Measurements from ENCODE around the gene SYT3. TPM values are rescaled to one million over a fixed set of nuclear protein-coding genes. Genes with fewer than 3 reads are reported as not detected.

SYT3 gene, protein sequence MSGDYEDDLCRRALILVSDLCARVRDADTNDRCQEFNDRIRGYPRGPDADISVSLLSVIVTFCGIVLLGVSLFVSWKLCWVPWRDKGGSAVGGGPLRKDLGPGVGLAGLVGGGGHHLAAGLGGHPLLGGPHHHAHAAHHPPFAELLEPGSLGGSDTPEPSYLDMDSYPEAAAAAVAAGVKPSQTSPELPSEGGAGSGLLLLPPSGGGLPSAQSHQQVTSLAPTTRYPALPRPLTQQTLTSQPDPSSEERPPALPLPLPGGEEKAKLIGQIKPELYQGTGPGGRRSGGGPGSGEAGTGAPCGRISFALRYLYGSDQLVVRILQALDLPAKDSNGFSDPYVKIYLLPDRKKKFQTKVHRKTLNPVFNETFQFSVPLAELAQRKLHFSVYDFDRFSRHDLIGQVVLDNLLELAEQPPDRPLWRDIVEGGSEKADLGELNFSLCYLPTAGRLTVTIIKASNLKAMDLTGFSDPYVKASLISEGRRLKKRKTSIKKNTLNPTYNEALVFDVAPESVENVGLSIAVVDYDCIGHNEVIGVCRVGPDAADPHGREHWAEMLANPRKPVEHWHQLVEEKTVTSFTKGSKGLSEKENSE
- not detected in 2 replicates for total RNA-seq (2022)
- Bru-seq, nascent RNA, result not detected
- BruChase-seq, experiment 1, labeled RNA remaining after a 6-hour chase, result not detected
- BruChase-seq, experiment 2, labeled RNA remaining after a 2-hour chase, result not detected
- long read RNA-seq, result 0 reads

DNA sequence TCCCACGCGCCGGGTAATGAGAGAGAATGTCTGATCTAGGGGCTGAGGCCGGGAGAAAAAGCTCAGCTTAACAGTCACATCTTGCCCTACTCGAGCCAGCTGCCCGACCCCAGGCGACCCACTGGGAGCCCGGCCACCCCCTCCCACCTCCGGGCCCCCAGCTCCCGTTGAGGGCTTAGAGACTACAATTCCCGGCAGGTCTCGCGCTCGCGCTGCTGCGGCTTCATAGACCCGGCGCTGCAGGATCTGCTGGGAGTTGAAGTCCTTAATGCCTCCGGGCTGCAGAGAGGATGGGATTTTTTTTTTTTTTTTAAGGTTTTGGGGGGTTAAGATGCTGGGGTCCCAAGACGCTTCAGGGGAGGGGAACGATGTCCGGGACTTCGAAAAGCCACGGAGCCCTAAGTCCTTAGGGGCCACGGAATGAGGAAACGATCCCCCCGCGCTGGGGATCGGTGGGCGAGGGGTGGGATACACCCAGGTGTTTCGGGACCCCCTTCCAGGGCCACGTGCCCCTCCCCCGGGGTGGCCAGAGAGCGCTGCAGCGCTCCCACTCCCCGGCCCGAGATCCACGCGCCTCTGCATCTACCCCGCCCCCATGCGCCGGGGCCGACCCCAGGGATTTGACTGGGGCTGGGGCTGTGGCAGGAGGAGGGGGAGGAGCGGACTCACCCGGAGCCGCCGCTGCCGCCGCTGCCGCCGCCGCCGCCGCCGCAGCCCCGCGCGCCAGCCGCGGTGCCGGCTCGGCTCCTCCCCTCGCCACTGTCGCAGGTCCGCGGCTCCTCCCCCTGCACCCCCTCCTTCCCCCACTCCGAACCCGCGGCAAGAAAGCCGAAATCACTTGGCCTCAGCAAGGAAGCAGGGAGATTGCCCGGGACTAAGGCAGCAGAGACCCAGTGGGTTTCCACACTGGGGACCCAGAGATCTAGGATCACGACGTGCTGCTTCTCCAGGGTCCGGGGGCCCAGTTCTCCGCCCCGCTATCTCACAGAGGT lies at the start of gene SYT3:
Gene SYT3 (minus strand): TSS at position 761 of the 992 bp plus-strand sequence. CDS start 2,470 bp downstream, outside the sequence.
- Mint-ChIP-seq H3K4me1 (ENCODE audit: low read depth, unreplicated experiment) (no peaks in the 10 kb centered on the region), H3K27ac (ENCODE audit: unreplicated experiment) (no peak within 1 kb of the TSS), H3K4me3 (ENCODE audit: low read depth, unreplicated experiment) (no peak within 1 kb of the TSS), H3K27me3 (ENCODE audit: unreplicated experiment) (peaks cover 34% of the 10 kb centered on the region), H3K36me3 (ENCODE audit: insufficient read depth, unreplicated experiment) (no peaks in the 10 kb centered on the region), H3K9me3 (ENCODE audit: low read depth, unreplicated experiment) (no peaks in the 10 kb centered on the region)
- TF ChIP-seq, protein P1, sequence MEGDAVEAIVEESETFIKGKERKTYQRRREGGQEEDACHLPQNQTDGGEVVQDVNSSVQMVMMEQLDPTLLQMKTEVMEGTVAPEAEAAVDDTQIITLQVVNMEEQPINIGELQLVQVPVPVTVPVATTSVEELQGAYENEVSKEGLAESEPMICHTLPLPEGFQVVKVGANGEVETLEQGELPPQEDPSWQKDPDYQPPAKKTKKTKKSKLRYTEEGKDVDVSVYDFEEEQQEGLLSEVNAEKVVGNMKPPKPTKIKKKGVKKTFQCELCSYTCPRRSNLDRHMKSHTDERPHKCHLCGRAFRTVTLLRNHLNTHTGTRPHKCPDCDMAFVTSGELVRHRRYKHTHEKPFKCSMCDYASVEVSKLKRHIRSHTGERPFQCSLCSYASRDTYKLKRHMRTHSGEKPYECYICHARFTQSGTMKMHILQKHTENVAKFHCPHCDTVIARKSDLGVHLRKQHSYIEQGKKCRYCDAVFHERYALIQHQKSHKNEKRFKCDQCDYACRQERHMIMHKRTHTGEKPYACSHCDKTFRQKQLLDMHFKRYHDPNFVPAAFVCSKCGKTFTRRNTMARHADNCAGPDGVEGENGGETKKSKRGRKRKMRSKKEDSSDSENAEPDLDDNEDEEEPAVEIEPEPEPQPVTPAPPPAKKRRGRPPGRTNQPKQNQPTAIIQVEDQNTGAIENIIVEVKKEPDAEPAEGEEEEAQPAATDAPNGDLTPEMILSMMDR (IDR thresholded peaks at IDR 0.05; ENCODE audit: unreplicated experiment), result no peak
- intact Hi-C loops (cut with micrococcal nuclease; ENCODE audit: unreplicated experiment), result no loop called here
- CTCF ChIA-PET, result interaction anchor here (0.7 kb wide), 1 partner anchor 9 kb away, joined by 7 read pairs; no protein-coding TSS in a partner anchor
- DNase-seq, result no peak
- BruUV-seq (replicated peaks), result no TSS peak

DNA sequence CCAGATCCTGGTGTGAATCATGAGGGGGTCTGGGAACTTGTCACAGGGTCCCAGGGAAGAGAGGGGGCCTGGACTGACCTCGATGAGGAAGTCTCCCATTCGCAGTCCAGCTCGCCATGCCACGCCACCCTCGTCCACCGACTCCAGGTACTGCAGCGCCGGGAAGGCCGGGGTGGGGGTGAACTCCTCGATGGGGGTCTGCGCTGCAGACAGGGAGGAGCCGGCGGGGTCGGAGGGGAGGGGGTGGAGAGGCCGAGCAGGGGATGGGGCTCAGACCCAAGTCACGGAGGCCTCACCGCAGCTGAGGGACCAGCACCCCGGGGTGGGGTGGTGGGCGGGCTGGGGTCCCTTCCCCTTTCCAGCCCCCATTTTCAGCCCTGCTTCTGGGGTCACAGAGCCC lies 49.1 kb upstream of the SYT3 start:
- Mint-ChIP-seq H3K27ac (ENCODE audit: unreplicated experiment) (no peak overlapping the region), H3K27me3 (ENCODE audit: unreplicated experiment) (peaks cover 100% of the 10 kb centered on the region), H3K36me3 (ENCODE audit: insufficient read depth, unreplicated experiment) (peaks cover under 1% of the 10 kb centered on the region), H3K4me3 (ENCODE audit: low read depth, unreplicated experiment) (no peak overlapping the region), H3K4me1 (ENCODE audit: low read depth, unreplicated experiment) (no peaks in the 10 kb centered on the region), H3K9me3 (ENCODE audit: low read depth, unreplicated experiment) (no peaks in the 10 kb centered on the region)
- no TSS peak for BruUV-seq (replicated peaks)
- intact Hi-C loops (cut with micrococcal nuclease; ENCODE audit: unreplicated experiment), result no loop called here
- TF ChIP-seq, protein P1 (IDR thresholded peaks at IDR 0.05; ENCODE audit: unreplicated experiment), result no peak
- no peak for DNase-seq
- CTCF ChIA-PET, result no interaction called here

DNA sequence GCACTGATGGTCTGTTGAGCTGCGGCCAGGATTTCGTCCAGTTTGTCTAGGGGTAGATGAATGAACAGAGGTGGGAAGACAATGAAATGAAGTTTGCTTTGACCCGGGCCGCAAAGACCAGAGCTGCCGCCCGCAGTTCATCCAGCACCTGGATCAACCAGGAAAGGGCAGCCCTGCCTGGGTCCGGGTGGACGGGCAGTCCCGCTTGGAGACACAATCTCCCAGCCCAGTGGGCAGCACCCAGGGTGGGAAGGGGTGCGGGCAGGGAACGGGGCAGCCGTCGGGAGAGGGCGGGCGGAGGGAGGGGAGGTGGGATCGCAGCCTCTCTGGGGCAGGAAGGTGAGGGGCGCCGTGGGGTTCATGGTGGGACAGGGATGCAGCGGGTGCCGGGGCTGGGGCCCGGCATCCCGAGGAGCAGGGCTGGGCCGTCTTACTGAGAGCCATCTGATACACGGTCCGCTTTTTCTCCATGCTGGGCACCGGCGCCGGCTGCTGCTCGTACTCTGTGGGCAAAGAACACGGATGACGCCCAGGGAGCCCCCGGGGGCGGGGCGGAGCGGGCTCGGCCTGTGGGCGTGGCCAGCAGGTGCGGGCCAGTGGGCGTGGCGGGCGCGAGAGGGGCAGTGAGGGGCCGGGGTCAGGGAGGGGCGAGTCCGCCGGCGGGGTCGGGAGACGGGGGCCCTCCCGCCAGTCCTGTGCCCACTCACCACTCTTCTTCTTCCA lies 46.8 kb upstream of the SYT3 start:
- H3K27me3 Mint-ChIP-seq (ENCODE audit: unreplicated experiment), result peaks cover 100% of the 10 kb centered on the region
- intact Hi-C loops (cut with micrococcal nuclease; ENCODE audit: unreplicated experiment), result no loop called here
- CTCF ChIA-PET, result no interaction called here

More for the DNA sequence above, 46.8 kb upstream of the SYT3 start:
- H3K27ac Mint-ChIP-seq (ENCODE audit: unreplicated experiment), result no peak overlapping the region
- H3K4me1 Mint-ChIP-seq (ENCODE audit: low read depth, unreplicated experiment), result no peaks in the 10 kb centered on the region
- no peak for DNase-seq
- H3K36me3 Mint-ChIP-seq (ENCODE audit: insufficient read depth, unreplicated experiment), result no peaks in the 10 kb centered on the region
- no TSS peak for BruUV-seq (replicated peaks)
- no peak overlapping the region for H3K4me3 Mint-ChIP-seq (ENCODE audit: low read depth, unreplicated experiment)
- TF ChIP-seq, protein P1 (IDR thresholded peaks at IDR 0.05; ENCODE audit: unreplicated experiment), result no peak
- no peaks in the 10 kb centered on the region for H3K9me3 Mint-ChIP-seq (ENCODE audit: low read depth, unreplicated experiment)
